HEK293T (cell line): Measurements from ENCODE around the gene CLIC4.

Source experiments
- BHLHE40 ChIP-seq: fragments of 450-650 bp; IDR thresholded peaks from 2 replicates; pipeline ENCODE4 v1.6.1; 2016; ENCODE audit warnings: mild to moderate bottlenecking, moderate library complexity, borderline replicate concordance
- CTBP1 ChIP-seq: fragments of 450-650 bp; IDR thresholded peaks from 2 replicates; pipeline ENCODE4 v1.6.1; 2016; ENCODE audit warnings: borderline replicate concordance
- ELF4 ChIP-seq: fragments of 450-650 bp; IDR thresholded peaks from 2 replicates; pipeline ENCODE4 v1.6.1; 2017; ENCODE audit warnings: antibody characterized with exemption
- FOXA1 ChIP-seq: fragments of 450-650 bp; IDR thresholded peaks from 2 replicates; pipeline ENCODE4 v1.6.1; 2016; ENCODE audit warnings: mild to moderate bottlenecking
- FOXK2 ChIP-seq: fragments of 450-650 bp; IDR thresholded peaks from 2 replicates; pipeline ENCODE4 v1.6.1; 2016; ENCODE audit warnings: mild to moderate bottlenecking
- FOXM1 ChIP-seq: fragments of 450-650 bp; IDR thresholded peaks from 2 replicates; pipeline ENCODE4 v1.6.1; 2017; ENCODE audit warnings: mild to moderate bottlenecking, borderline replicate concordance
- HDGF ChIP-seq: fragments of 450-650 bp; IDR thresholded peaks from 2 replicates; pipeline ENCODE4 v1.6.1; 2017; ENCODE audit warnings: antibody characterized with exemption, borderline replicate concordance
- L3MBTL2 ChIP-seq: fragments of 450-650 bp; conservative IDR thresholded peaks from 2 replicates; pipeline ENCODE4 v1.6.1; 2016; ENCODE audit warnings: mild to moderate bottlenecking
- NFRKB ChIP-seq: fragments of 450-650 bp; IDR thresholded peaks from 2 replicates; pipeline ENCODE4 v1.6.1; 2016; ENCODE audit warnings: mild to moderate bottlenecking, moderate library complexity
- SP1 ChIP-seq: fragments of 450-650 bp; IDR thresholded peaks from 2 replicates; pipeline ENCODE4 v1.6.1; 2017
- SUZ12 ChIP-seq: fragments of 450-650 bp; IDR thresholded peaks from 2 replicates; pipeline ENCODE4 v1.6.1; 2016; ENCODE audit warnings: mild to moderate bottlenecking
- TARDBP ChIP-seq: fragments of 450-650 bp; IDR thresholded peaks from 2 replicates; pipeline ENCODE4 v1.6.1; 2016
- ZNF384 ChIP-seq: fragments of 450-650 bp; IDR thresholded peaks from 2 replicates; pipeline ENCODE4 v1.6.1; 2016
- TF ChIP-seq, protein P1 (sequence below): fragments of 450-650 bp; IDR thresholded peaks from 2 replicates; pipeline ENCODE4 v1.6.1; 2016

DNA sequence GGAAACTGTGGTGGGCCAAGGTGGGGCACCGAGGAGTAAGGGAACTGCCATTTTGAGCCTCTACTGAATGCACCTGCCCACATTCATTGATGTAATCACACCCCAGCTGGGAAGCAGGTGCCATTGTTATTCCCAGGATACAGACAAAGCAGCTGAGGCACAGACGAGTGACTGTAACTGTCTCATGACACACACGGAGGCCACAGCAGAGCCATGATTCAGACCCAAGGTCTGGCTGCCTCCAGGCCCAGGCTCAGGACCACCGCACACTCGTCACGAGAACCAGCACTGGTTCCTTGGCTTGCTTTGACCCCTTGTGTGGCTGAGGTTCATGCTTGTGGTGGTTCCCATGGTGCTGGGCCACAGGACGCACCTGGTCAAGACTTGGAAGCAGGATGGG lies 45.6 kb upstream of the CLIC4 start:
- TF ChIP-seq HDGF, result no peak
- TF ChIP-seq FOXK2, result no peak
- no peak for TF ChIP-seq SUZ12
- no peak for TF ChIP-seq FOXM1
- TF ChIP-seq CTBP1, result no peak
- TF ChIP-seq FOXA1, result no peak
- TF ChIP-seq SP1, result no peak
- TF ChIP-seq TARDBP, result no peak
- no peak for TF ChIP-seq NFRKB
- no peak for TF ChIP-seq BHLHE40
- TF ChIP-seq ELF4, result no peak
- no peak for TF ChIP-seq ZNF384
- TF ChIP-seq, protein P1, sequence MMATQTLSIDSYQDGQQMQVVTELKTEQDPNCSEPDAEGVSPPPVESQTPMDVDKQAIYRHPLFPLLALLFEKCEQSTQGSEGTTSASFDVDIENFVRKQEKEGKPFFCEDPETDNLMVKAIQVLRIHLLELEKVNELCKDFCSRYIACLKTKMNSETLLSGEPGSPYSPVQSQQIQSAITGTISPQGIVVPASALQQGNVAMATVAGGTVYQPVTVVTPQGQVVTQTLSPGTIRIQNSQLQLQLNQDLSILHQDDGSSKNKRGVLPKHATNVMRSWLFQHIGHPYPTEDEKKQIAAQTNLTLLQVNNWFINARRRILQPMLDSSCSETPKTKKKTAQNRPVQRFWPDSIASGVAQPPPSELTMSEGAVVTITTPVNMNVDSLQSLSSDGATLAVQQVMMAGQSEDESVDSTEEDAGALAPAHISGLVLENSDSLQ, result no peak
- TF ChIP-seq L3MBTL2, result no peak
